NOMO-1 treated with DMSO at 0.1 percent for 48 hours (cell line): Measurements from ENCODE around the gene NECAB3.
A peak's percentile ranks its signal among the peaks of the same experiment; 100 is the strongest.
"Not testable (repeated sequence)": the region's sequence is repeated elsewhere in the genome, so short reads cannot be mapped to it uniquely, and the experiment has no call there.

Experiments used
- DNase-seq: peaks from one replicate; lab custom pipeline; 2025; ENCODE audit not compliant: unreplicated experiment; lab: John Stamatoyannopoulos, UW

Gene NECAB3, protein sequence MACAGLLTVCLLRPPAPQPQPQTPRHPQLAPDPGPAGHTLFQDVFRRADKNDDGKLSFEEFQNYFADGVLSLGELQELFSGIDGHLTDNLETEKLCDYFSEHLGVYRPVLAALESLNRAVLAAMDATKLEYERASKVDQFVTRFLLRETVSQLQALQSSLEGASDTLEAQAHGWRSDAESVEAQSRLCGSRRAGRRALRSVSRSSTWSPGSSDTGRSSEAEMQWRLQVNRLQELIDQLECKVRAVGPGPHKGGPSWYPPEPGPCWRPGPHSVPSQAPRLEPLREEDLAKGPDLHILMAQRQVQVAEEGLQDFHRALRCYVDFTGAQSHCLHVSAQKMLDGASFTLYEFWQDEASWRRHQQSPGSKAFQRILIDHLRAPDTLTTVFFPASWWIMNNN

DNA sequence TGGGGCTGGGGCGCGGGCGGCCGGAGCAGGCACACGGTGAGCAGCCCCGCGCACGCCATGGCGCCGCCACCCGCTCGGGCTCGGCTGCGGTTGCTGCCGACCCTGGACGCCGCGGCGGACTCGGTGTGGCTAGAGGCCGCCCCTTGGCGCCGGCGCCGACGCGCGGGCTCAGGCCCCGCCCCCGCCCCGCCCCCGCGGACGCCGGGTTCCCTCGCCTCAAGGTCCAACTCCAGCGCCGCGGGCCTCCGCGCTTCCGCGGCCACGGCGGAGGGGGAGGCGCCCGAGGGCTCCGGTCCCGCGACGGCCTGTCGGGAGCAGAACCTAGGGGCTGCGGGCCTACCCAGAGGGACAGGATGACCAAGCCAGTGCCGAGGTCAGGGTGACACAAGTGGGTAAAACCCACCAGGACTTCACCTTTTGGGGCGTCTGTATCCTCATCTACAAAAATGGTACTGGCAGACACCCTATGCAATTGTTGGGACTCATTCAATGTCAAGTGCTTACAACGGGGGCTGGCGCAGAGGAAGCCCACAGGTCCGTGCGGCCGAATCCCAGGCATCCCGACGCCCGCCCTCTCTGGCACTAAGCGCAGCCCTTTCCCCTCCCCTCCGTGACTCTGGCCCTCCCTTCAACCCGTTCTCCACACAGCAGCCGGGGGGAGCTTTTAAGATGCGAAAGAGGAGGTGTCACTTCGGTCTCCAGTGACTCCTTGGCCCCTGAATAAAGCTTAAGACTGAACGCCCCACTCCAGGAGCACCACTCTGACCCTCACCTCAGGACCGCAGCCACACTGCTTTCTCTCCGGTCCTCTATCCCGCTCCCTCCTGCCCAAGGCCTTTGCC lies at the start of gene NECAB3:
TSS of gene NECAB3 (minus strand) at position 135 of the 842 bp plus-strand sequence. CDS start at position 59, 76 bp downstream.
- DNase-seq = peak; percentile 29

DNA sequence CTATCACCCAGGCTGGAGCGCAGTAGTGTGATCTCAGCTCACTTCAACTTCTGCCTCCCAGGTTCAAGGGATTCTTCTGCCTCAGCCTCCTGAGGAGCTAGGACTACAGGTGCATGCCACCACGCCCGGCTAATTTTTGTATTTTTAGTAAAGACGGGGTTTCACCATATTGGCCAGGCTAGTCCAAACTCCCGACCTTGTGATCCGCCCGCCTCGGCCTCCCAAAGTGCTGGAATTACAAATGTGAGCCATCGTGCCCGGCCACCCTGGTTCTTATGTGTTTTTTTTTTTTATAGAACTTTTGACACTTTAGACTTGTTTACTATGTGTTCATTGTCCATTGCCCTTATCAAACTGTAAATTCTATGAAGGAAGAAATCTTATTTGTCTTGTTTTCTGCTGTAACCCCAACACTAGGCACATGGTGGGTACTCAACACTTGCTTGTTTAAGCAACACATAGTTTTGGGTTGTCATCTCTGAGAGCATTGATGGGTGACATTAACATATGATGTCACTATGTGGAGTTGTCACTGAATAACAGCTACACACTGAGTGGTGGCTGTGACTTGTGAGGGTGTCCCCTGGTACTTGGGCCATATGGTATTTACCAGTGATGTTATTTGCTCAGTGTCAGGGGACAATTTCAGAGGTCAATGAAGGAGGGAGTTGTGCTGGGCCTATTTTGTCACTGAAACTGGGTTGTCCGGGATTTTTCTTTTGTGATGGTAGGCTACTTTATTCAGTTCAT lies 47.3 kb upstream of the NECAB3 start:
- DNase-seq = no peak

DNA sequence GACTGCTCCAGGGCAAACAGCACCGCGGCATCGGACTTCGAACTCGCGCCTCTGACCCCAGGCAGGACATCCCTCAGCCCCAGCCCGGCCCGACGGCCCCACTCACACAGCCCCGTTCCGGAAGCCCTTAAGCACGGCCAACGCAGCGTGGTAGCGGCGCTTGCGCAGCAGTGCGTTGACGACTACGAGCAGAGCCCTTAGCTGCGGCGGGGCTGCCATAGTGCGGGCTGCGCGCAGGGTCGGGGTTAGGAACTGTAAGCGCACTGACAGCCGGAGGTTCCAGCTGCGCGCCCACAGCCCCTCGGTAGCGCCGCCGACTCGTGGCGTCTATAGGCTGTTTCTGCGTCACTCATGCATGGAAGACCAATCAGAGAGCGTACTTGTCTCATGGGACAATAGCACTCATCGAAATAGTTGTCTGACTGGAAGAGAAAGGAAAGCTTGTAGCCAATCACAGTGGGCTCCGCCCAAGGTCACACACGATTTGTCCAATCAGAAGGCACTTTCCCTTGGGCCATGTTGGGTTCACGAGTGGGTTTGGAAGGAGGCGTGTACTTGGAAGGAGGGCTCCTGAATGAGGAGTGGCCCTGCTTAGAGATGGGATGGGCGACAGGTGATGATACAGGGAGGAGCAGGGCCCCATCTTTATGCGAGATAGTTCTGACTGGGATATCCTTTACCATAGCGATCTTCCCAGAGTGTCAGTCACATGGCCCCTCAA lies 45.9 kb upstream of the NECAB3 start, which contains the start of gene PXMP4:
TSS of gene PXMP4 (minus strand) at position 322 of the 721 bp plus-strand sequence. CDS start at position 219, 103 bp downstream.
- peak; percentile 98 for DNase-seq

DNA sequence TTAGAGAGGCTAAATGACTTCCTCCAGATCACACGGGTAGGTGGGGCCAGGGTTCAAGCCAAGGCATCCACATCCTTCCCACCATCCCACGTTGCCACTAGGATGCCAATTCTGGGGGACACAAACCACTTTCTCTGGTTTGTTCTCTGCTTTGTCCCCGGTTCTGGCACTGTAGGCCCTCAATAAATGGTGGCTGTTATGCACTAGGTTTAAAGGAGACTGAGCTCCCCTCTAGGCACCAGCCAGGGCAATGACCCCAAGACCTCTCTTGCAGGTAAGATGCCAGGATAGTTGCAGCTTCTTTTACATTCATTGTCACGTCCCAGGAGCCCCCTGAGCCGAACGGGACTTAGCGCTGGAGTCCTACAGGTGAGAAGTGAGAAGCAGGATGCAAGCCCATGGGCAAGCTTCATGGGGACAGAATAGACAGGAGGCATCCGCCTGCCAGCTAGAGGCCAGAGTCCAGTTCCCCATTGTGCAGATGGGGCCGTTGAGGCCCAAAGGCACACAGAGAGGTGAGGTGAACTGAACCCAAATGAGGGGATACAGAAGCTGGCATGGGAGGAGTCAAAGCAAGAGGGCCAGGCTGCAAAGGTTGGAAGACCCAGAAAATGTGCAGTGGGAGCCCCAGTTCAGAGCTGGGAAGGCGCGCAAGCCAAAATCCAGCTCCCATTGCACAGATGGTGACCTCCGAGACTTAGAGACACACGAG lies 45.2 kb upstream of the NECAB3 start:
- DNase-seq = no peak

DNA sequence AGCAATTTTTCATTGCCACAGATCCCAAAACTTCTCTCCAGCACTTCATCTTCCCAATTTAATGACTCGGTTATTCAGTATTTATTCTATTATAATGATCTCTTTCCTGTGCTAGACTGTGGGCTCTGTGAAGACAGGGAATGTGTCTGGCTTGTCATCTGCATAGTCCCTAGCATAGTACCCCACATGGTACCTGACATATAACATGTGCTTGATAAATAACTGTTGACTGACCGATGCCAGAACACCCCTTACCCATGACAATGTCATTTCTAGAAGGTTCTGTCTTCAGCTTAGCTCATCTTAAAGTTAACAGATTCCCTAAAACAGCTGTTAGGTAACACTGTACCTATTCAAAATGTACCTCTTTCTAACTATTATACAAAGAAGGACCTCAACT lies 42.3 kb upstream of the NECAB3 start:
- no peak for DNase-seq

DNA sequence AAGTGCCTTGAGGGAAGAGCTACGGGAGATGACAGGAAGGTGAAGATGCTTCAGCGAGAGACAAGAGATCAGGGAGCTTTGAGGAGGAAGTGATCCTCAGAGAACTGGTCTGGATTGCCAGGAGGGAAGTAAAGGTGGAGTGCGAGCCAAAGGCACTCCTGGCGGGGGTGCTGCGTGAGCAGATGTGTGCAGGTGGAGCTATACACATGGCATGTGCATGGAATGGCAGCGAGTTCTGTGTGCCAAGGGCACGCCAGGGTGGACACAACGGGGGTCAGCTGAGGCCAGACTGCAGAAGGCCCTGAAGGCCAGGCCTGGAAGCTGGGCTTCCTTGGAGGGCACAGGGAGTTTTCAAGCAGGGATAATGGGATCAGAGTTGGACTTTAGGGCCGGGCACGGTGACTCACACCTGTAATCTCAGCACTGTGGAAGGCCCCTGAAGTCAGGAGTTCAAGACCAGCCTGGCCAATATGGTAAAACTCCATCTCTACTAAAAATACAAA lies 39.7 kb upstream of the NECAB3 start:
- no peak for DNase-seq

DNA sequence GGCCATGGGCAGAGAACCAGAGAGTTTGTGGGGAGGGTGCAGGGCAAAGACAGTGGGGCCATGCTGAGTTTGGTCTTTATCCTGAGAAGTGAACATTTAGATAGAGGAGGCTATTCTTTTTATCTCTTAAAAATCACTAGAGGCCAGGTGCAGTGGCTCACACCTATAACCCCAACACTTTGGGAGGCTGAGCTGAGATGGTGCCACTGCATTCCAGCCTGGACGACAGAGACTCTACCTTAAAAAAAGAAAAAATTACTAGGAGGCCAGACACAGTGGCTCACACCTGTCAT lies 37.2 kb upstream of the NECAB3 start:
- DNase-seq = no peak

DNA sequence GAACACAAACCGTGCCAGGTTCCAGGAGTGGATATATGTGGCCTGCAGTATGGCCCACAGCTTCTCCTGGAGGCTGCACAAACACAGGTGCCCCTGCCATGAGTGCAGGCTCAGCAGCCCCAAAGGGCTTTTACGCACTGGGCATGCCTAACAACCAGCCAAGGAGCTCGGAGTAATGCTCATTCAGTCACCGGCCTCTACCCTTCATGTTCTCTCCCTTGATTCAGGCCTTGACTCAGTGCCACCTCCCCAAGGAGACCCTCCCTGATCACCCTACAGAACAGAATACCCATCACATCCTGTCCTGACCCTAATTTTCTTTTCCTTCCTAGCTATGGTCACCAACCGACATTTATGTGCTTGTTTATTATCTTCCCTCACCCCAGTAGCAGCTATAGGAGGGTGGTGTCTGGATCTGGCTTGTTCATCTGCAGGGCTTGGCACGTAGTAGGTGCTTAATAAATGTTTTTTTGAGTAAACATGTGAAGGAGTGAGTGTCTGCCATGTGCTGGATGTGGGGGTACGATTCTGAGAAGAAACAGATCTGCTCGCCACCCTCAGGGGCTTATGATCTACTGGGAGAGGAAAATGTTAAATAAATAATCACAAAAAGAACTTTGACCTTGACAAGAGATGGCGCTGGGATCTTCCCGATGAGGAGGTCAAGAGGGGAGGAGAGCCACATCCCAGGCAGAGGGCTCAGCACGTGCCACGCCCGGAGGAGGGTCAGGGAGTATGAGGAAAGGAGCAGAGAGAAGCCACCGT lies 36.6 kb upstream of the NECAB3 start:
- no peak for DNase-seq

DNA sequence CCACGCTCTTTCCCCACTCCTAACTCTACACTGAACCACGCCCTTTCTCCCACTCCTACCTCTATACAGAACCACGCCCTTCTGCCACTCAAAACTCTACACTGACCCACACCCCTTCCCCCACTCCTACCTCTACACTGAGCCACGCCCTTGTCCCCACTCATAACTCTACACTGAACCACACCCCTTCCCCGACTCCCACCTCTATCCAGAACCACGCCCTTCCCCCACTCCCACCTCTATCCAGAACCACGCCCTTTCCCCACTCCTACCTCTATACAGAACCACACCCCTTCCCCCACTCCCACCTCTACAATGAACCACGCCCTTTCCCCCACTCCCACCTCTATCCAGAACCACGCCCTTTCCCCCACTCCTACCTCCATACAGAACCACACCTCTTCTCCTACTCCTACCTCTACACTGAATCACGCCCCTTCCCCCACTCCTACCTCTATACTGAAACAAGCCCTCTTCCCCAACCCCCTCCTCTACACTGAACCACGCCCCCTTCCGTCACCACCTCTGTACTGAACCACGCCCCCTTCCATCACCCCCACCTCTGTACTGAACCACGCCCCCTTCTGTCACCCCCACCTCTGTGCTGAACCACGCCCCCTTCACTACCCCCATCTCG lies 35.8 kb upstream of the NECAB3 start:
- DNase-seq = no peak

DNA sequence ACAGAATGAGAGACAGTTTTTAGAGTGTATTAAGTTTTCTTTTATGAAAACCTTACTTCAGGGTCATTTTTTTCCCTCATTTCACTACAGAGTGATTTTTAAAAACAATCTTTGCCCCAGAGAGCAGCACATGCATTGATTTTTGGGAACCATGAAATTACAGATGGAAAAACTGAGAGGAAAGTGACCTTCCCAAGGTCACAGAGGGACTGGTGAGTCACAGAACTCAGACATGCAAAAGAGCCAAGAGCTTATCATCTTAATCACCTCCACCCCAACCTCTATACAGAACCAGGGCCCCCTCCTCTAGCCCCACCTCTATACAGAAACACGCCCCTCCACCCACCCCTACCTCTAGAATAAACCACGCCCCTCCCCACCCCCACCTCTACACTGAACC lies 35.2 kb upstream of the NECAB3 start:
- no peak for DNase-seq

DNA sequence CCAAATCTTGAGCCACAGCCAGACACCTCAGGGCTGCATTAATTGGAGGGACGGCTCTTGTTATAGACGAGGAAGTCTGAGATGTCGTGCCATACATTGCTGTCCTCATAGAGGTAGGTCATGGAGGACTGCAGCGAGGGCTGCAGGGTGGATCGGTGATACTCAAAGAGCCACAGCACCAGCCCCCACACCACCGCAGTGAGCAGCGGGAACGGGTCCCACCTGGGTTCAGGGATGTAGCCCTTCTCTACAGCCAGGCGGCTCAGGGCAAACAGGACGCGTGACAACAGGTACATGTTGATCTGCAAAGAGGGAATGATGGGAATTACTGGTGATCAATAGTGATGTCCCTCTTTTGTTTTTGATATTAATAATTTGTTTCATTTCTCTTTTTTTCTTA lies 33.4 kb upstream of the NECAB3 start:
- DNase-seq = no peak

DNA sequence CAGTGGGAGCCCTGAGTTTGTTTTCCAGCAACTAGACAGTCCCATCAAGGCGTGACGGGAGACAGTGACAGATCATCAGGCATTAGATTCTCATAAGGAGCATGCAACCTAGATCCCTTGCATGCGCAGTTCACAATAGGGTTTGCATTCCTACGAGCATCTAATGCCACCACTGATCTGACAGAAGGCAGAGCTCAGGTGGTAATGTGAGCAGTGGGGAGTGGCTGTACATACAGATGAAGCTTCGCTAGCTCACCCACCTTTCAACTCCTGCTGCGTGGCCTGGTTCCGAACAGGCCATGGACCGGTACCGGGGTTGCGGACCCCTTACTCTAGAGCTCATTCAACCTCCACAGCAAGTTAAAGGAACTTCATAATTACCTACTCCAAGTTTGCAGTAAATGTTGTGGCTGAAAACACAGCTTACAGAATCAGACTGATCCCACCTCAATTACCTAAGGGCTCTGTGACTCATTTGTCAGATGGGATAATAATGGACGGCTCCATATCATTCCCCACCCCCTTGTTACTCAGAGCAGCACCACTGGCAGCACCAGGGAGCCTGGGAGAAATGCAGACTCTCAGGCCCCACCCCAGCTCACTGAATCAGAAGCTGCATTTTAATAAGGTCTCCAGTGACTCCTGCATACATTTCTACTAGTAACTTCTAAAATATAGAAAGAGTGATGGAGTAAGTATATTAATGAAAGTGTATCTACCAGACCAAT lies 30.1 kb upstream of the NECAB3 start:
- DNase-seq = no peak

DNA sequence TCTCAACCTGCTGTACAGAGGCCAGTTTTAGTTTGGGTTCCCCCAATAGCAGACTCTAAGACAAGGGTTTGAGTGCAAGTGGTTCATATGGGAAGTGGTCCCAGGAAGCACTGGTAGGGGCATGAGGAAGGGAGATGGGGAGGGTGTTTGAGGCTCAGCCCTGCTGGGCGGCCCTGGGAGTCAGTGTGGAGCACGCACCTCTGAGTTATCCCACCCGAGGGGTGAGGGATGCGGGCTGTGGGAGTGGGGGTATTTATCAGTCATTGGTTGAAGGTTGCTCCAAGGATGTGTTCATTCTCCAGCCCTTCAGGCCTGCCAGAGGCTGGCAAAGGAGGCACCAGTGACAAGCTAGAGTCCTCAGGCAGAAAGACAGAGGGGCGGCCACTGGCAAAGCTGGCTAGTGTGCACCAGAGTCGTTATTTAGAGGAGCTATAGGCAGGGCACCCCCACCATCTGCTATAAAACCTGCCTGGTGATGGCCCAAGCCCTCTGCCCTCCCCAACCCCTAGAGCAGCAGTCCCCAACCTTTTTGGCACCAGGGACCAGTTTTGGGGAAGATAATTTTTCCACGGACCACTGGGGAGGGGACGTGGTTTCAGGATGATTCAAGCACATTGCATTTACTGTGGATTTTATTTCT lies 29.4 kb upstream of the NECAB3 start:
- no peak for DNase-seq

DNA sequence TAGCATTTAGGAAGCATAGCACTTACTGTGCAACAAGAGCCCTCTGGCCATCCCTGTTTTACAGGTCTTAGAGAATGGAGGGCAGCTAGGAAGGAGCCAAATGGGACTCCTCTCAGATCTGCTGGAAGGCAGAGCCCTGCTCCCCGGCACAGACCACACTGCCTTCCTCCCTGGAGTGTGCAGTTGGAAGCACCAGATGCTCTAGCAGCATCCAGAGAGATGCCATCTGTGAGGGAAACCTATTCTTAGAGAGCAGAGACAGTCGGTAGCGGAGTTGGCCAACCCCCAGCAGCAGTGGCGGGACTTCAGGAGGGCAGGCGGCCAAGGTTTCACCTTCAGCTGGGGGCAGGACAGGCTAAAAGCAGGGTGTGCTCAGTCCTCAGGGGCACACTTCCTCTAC lies 28.6 kb upstream of the NECAB3 start:
- no peak for DNase-seq

DNA sequence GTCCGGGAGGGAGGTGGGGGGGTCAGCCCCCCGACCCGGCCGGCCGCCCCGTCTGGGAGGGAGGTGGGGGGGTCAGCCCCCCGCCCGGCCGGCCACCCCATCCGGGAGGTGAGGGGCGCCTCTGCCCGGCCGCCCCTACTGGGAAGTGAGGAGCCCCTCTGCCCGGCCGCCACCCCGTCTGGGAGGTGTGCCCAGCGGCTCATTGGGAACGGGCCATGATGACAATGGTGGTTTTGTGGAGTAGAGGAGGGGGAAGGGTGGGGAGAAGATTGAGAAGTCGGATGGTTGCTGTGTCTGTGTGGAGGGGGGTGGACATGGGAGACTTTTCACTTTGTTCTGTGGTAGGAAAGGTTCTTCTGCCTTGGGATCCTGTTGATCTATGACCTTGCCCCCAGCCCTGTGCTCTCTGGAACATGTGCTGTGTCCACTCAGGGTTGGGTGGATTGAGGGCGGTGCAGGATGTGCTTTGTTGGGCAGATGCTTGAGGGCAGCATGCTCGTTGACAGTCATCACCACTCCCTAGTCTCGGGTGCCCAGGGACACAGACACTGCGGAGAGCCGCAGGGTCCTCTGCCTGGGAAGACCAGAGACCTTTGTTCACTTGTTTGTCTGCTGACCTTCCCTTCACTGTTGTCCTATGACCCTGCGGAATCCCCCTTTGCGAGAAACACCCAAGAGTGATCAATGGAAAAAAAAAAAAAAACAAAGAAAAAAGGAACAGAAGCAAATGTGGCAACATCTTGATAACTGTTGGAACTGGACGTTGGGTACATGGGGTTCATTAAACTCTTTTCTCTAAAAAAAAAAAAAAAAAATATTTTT lies 27.6 kb upstream of the NECAB3 start:
- no peak for DNase-seq

DNA sequence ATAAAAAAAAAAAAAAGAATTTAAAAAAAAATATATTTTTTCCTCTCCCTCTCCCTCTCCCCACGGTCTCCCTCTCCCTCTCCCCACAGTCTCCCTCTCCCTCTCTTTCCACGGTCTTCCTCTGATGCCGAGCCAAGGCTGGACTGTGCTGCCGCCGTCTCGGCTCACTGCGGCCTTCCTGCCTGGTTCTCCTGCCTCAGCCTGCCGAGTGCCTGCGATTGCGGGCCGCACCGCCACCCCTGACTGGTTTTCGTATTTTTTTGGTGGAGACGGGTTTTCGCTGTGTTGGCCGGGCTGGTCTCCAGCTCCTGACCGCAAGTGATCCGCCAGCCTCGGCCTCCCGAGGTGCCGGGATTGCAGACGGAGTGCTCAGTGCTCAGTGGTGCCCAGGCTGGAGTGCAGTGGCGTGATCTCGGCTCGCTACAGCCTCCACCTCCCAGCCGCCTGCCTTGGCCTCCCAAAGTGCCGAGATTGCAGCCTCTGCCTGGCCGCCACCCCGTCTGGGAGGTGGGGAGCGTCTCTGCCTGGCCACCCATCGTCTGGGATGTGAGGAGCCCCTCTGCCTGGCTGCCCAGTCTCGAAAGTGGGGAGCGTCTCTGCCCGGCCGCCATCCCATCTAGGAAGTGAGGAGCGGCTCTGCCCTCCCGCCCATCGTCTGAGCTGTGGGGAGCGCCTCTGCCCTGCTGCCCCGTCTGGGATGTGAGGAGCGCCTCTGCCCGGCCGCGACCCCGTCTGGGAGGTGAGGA lies 26.6 kb upstream of the NECAB3 start:
- not testable (repeated sequence) for DNase-seq
